ENCODE measurements around the gene ATIC.

DNA sequence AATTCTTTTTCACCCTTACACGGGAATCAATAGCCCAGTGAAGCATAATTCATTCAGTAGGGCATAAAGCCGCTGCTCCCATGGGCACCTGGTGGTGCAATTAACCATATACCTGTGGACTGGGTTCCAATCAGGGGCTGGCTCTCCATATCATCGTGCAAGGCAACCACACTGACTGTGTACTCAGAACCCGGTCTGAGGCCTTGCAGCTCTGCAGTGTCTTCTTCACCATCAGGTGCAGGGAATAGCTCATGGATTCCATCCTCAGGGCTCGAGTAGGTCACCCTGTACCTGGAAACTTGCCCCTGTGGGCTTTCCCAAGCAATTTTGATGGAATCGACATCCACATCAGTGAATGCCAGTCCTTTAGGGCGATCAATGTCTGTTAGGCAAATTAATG is 68.8 kb downstream of the ATIC start:
- TF ChIP-seq CTCF (IDR thresholded peaks at IDR 0.05) (no peak), POLR2AphosphoS5 (IDR thresholded peaks at IDR 0.05) (no peak), POLR2A (IDR thresholded peaks at IDR 0.05) (no peak)
